ENCODE data around the gene AKT3.
A peak's percentile ranks its signal among the peaks of the same experiment; 100 is the strongest.

AKT3 gene

DNA sequence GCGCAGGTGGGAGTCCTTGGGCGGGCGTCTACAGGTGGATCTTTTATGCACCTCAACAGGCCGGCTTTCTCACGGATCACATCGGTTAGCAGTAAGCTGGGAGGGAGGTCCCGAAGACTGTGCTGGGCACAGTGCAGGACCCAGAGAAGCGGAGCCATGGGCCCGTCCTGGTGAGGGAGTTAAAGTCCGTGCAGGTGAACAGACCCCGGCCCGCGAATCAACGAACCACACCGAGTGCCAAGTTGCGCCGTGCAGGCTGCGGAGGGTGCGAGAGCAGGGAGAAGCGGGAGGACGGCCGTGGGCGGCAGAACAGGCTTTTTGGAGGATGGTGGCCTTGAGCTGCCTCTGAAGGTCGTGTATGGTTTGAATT, 360.9 kb downstream of the AKT3 start:
- no peak for DNase-seq (ENCODE audit: low read depth, low spot score)
- no peak overlapping the region for H3K4me3 ChIP-seq (ENCODE audit: low read length)

DNA sequence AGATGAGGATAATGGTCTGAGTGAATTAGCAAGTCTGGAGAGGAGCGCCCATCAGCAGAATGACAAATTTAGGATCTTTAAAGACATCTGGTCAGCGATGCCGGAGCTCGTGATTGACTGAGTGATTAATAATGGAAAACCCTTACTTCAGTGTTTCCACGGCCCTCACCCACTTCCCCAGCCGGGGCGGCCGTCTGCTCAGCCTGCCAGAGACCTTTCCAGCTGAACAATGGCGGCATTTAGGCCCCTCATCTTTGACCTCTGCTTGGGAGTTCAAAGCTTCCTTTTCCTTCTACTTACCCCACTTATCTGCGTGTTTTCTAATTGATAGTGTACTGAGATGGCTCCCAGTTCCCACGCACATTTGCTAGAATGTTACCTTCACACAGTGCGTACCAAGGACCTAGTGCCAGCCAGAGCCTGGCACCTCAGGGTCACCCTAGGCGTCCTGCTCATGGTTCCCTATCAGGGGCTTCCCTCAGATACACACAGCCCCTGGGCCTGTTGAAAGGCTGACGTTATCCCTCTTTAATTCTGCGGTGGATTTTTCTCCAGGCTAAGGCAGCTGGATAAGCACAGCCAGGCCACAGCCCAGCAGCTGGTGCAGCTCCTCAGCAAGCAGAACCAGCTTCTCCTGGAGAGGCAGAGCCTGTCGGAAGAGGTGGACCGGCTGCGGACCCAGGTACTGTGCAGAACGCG, 361.4 kb downstream of the AKT3 start:
- no peak overlapping the region for H3K4me3 ChIP-seq (ENCODE audit: low read length)
- DNase-seq (ENCODE audit: low read depth, low spot score): no peak

DNA sequence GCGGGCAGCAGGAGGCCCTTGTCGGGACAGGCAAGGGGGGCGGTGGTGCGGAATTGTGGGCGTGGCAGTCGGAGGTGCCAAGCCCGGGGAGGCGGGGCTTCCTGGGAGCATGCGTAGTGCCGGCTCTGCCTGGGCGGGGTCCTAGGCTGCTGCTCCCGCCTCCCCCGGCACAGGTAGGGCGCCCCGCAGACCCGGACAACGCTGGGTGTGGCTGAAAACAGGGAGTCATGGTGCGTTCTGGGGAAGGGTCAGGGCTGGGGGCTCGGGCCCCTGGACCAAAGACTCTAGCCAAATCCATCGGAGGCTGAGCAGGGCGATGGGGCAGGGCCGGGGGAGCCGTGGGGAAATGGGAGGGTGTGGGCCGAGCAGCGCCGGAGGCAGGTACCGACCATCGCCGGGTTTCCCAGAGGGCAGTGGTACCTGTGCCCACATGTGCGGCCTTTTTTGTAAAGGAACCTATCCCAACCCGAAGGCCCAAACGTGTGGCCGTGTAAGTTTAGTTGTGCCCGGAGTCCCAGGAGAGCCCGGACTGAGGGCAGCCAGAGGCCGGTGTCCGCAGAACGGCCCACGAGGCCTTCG, 362.3 kb downstream of the AKT3 start:
- no peak overlapping the region for H3K4me3 ChIP-seq (ENCODE audit: low read length)
- DNase-seq (ENCODE audit: low read depth, low spot score): no peak

DNA sequence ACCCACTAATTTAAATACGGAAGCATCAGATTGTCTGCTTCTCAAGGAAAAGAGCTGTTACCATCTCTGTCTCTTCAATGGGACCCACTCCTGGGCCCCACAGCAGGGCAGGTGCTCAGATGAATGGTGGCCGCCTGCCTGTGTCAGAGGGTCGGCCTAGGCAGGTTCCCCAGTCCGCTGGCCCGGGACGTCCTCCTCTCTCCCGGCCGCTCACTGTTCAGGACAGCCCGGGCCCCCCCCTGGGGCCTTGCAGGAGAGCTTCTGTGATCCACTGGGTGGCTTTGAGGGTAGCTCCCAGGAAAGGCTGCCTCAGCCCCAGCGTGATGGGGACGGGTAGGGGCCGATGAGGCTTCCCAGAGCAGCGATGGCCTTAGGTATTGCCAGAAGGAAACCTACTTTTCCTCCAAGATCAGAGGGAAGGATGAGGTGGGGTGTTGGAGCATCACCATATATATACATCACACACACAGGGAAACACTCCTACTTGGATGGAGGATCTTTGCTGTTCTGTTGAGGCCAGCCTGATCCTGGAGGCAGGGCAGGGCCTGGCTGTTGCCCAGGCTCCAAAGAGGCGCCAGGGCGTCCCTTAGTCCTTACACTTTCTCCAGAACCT, 362.9 kb downstream of the AKT3 start:
- no peak overlapping the region for H3K4me3 ChIP-seq (ENCODE audit: low read length)
- DNase-seq (ENCODE audit: low read depth, low spot score): no peak

DNA sequence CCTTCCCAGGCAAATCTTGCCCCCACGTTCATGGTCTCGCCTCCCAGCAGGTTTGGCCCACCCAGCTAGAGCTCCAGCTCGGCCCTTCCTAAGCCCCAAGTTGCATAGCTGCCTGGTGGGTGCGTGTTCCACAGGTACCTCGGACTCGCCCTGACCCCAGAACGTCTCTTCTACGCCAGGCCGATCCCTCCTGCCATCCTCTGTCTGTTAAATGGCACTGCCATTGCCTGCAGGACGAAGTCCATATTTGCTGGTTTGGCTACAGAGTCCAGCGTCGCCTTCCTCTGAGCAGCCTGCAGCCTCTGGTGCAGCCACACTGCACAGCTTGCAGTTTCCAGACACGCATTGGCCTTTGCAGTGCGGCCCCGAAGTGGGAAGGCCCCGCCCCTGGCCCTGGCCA, 366.1 kb downstream of the AKT3 start:
- no peak for DNase-seq (ENCODE audit: low read depth, low spot score)
- no peak overlapping the region for H3K4me3 ChIP-seq (ENCODE audit: low read length)

DNA sequence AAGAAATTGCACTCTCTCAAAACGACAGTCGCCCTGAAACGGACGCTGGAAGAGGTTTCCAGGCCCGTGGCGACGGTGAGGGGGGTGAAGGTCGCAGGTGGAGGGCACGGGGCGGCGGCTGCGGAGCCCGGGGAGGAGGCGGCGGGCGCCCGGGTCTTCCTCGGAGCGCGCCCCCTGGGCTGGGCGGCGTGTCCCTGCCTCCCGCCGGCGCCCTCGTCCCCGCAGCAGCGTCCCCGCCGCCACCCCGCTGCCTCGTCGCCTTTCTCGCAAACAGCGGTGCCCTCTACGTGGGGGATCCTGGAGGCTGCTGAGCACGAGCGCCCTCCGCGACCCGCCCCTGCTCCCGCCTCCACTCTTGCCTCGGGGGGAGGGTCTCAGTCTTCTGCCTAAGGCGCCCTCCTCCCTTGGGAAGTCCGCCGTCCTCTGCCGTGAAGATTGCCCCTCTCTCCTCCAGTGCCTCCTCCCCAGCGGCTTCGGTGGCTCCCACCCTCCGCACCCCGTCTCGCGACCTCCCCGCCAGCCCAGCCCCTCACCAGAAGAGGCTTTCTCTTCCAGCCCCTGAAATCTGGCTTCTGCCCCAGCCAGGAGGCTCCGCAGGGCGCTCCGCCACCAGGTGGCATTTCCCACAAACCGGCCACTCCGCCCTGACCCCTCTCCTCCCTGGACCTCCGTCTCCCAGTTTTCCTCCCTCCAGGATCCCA, 366.8 kb downstream of the AKT3 start:
- H3K4me3 ChIP-seq (ENCODE audit: low read length): peak overlapping the region; percentile 42
- DNase-seq (ENCODE audit: low read depth, low spot score): no peak

DNA sequence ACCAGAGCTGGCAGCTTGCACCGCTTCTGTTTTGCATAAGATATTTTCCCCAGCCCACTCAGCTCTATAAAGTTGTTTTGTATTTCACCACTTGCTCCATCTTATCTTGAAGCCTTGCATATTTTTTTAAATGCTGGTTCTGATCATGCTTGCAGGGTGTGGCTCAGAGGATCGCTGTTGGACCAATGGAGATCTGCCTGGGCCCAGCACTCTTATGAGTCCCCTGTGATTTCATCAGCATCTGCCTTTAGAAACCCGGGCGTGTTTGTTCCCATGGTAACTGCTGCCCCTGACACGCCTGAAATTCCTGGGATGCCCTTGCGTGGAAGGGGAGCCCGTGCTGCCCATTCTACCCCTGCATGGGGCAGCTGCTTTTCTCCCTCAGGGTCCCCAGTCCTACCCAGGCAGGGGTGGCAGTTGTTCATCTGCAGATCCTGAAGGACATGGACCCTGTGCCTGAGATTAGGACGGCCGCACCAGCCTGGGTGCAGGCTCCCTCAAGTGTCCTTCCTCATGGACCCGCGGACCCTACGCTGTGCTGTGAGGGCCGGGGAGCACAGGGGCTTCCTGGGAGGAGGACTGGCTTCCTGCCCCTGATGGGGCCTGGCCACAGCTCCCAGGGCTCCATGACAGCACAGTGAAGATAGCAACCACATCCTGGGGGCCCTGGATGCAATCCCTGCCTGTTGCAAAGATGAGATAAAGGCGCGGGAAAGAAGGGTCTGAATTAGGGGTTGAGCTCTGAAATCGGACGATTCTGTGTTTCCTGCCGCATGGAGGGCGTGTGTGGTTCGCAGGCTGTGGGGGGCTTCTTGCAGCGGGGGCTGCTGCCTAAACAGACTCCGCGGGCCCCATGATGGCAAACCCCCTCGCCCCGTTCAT, 367.7 kb downstream of the AKT3 start:
- H3K4me3 ChIP-seq (ENCODE audit: low read length): peak overlapping the region; percentile 42
- DNase-seq (ENCODE audit: low read depth, low spot score): peak; percentile 69

DNA sequence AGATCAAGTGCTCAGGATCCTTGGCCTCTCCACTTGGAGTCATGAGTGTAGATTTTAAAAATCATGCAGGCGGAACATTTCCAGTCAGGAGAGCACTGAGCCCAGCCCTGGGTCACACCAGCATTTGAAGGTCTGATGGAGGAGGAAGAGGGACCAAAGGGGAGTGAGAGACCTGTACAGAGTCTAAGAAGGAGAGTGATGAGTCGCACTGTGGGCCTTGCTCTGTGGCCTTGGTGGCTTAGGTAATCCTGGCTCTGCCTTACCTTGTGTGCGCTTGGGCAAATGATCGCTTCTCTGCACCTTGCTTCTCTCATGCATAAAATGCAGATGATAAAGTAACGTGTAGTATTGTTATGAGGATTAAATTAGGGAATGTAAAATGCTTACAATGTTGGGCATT, 368.9 kb downstream of the AKT3 start:
- DNase-seq (ENCODE audit: low read depth, low spot score): no peak
- H3K4me3 ChIP-seq (ENCODE audit: low read length): no peak overlapping the region

DNA sequence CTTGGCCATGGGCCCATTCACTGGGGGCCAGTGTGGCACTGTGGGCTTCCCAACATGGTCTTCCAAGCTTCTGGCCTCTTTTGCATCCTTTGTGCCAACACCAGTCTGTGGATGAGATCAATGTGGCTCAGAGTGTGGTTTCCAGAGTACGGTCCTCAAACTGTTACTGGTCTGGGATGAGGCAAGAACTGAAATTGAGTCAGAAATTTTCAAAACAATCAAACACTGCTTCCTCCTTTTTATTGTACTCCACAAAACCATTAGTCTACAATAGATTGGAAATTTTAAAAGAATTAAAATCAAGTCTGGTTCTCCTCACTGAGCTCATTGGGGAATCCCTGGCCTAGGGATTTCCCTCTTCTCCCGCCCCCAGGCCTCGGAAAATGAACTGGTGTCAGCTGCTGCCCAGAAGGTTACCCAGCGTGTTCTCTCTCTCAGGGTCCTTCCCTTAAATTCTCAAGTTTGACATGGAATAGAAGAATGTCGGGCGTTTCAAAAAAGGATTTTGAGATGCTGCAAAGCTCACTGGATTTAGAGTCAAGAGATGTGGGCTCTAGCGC, 372.2 kb downstream of the AKT3 start:
- H3K4me3 ChIP-seq (ENCODE audit: low read length): no peak overlapping the region
- DNase-seq (ENCODE audit: low read depth, low spot score): no peak

DNA sequence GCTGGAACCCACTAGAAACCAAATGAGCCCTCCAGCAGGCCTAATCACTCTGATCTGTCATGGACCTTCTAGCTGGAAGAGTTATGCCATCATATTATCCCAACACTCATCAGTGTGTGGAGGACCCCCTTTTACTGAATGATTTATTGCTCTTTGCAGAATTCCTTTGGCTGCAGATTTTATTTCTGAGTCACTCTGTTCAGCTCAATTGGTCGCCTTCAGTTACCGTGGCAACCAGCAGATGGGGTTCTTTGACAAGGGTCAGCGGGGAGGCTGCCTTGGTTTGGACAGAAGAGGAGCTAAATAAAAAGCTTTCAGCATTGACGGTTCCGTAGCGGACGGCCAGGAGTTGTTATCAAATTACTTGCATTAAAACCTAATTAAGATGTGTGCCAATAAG, 374.1 kb downstream of the AKT3 start:
- no peak for DNase-seq (ENCODE audit: low read depth, low spot score)
- no peak overlapping the region for H3K4me3 ChIP-seq (ENCODE audit: low read length)

DNA sequence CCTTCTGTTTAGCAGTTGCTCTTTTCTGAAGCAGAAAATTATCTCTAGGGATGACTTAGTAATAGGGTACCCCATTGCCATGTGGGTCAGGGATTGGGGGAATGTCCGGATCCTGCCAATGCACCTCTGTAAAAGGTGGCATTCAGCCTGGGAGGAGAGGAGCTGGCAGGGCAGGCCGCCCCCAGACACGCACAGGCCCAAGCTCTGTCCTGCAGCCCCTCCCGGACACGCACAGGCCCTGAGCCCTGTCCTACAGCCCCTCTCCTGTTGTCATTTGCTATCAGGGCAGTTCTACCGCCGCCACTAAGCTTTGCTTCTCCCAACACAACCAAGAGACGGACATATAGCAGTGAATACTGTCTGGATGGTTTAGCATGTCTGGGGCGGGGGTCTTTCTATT, 375.1 kb downstream of the AKT3 start:
- DNase-seq (ENCODE audit: low read depth, low spot score): no peak
- H3K4me3 ChIP-seq (ENCODE audit: low read length): no peak overlapping the region

DNA sequence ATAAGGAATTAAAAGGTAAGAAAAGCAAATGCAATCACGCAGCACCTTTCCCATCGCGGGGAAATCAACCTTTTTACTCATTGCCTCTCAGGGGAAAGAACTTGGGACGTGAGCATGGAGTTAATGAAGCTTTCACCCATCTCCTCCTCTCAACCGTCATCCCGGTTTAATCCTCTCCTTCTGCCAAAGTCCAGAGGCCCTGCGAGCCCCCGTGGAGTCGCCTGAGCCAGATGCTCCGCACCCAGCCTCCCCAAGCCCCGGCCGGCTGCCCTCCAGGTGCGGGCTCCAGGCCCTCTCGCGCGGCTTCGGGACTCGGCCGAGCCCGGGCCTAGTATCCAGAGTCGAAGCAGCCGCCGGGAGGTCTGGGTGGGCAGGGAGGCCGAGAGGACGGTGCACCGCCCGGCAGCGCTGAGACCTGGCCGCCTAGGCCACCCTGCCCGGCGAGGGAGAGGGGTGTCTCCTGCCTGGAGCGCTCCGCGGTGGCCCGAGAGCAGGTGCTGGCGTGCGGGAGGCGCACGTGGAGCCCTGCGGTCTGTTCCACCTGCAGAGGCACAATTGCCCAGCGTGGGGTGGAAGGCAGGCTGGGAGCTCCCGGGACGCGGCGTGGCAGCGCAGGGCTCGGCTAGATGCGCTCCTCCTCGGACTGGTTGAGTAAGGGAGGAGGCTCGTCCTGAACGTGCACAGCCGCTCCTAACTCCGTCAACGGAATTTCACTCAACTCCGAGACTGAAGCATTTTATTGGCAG, 375.7 kb downstream of the AKT3 start:
- DNase-seq (ENCODE audit: low read depth, low spot score): no peak
- H3K4me3 ChIP-seq (ENCODE audit: low read length): no peak overlapping the region

DNA sequence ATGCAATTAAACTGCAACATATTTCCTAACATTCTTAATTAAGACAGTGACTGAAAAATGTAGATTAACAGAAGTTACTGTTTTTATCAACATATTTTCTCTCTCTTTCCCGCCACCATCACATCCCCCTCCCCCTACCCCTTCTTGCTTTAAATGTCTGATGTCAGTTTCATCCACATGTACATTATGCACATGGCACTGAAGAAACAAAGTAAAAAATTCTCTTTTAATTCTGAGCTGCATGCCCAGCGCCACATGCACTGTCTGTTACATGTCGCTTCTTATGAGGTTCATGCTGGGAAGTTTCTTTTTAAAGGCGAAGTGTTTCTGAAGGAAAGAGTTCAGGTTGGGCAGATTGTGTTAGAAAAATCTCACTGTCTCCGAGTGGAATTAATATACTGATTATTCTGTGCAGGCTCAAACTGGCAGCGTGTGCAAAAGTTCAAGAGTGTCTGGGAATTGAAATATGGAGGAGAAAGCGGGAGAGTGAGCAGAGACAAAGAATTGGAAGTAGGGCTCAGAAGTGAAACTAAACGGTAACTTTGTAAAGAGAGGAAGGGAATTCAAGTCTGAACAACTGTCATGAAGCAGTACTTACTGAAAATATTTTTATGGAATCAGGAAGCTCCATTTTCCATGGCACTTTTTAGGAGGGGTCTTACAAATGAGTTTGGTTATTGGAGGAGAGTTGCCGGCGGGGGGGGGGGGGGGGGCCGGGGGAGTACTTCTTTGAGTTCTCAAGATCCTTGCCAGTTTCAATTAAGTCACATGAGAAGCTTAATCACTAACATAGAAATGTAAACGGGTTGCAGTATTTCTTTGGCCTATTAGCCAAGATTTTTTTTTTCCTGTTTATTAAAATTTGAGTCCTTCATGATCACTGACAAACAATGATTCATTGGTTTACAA, 376.6 kb downstream of the AKT3 start:
- no peak for DNase-seq (ENCODE audit: low read depth, low spot score)
- H3K4me3 ChIP-seq (ENCODE audit: low read length): no peak overlapping the region

DNA sequence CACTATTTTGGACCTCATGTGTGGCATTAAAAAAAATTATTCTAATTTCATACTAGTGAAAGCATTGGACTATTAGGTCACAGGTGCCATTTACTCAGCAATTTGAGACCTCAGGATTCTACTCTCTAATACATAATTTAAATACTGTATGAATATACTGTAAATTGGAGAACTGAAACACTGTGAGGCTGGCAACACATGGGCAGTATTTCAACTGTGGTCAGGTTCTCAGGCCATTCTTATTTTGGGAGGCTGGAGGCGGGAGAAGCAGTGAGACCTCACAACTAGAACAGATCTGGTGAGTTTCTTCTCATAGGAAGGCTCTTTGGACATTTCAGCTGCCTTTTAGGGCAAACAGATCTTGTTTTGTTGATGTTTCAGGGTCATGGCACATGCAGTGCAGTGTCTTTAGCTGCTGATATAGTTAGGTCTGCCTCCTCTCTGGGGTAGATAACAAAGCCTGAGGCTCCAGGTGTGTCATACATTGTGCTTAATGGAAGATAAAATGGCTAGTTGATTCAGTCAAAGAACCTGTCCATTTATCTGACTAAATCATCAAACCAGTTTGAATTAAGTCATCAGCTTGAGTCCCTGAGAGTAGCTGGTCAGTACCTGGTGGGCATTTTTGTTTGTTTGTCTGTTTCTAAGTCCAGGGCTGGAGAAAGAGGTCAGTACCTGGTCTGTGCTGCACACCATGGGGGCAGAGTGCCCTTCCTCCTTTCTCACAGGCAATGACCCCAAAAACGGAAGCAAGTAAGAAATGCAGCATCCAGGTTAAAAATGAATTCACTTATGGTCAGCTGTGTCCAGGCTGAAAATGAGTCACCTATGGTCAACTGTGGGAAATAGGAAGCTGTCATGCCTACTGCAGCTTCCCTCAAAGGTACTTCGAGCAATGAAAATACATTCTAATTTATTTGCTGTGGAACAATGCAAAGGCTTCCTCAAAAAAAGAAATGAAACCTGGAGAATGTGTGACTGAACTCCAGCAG, 378.0 kb downstream of the AKT3 start:
- DNase-seq (ENCODE audit: low read depth, low spot score): no peak
- H3K4me3 ChIP-seq (ENCODE audit: low read length): no peak overlapping the region

DNA sequence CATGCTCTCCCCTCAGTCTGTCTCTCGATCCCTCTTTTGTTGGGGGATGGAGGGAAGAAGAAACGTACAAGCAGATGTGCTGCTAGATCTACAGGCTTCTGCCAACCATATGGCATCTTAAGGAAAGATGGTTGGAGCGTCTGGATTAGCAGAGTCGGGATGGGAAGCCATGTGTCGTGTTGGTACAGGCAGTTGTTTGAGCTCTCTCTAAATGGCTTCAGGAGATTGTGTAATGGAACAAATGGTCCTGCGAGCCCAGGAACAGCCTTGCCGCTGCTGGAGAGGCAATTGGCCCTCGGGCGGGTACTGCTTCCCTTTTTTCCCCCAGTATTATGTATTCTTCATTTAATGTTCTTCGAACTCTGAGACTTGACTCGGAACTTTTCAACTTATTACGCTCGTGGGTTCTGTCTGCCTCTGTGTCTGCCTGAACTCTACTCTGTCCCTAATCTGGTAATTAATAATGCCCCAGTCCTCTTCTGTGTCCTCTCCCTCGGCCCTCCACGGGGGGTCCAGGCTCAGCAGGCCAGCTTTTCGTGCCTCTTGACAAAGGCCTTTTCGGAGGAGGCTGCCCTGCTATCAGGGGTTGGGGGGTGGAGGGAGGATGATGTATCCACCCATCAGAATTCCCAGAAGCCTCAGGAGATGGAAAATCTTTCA, 378.9 kb downstream of the AKT3 start:
- no peak for DNase-seq (ENCODE audit: low read depth, low spot score)

DNA sequence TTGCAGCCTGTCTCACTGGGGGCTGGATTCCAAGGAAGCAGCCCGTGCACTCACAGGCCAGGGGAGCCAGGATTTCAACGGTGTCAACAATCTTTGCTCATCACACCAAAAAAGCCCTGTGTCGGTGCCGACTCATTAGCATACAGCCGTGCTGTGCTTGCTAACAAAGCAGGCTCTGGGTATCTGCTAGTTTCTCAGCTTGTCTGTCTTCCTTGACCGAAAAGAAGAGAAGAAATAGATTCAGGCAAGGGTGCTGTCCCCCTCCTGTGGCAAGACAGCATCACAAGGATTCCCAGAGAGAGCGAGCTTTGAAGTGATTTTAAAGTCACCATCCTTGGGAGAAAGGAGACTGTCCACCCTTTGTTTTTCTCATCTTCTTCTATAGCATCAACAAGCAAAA, 379.5 kb downstream of the AKT3 start:
- no peak overlapping the region for H3K4me3 ChIP-seq (ENCODE audit: low read length)
- no peak for DNase-seq (ENCODE audit: low read depth, low spot score)

More for the DNA sequence above, 378.9 kb downstream of the AKT3 start:
- no peak overlapping the region for H3K4me3 ChIP-seq (ENCODE audit: low read length)

All from Jurkat, Clone E6-1 (cell line).